Peyer's patch (tissue), 4 donors: ENCODE data around the gene SWAP70.

Source experiments
- POLR2A ChIP-seq, 2 donors: fragments of 450-650 bp; IDR thresholded peaks; one replicate each; pipeline ENCODE4 v1.5.1; 2017; ENCODE audit warnings: antibody characterized with exemption in 2 of 2, mild to moderate bottlenecking in 2 of 2, moderate library complexity in 2 of 2
- TF ChIP-seq, protein P1 (sequence below), 6 experiments: fragments of 450-650 bp in 4 of 6; fragments of 200-600 bp in 2 of 6; sonication (generic) in 1 of 6; IDR thresholded peaks; one replicate each; pipeline ENCODE4 v1.5.1; 2017 to 2019; ENCODE audit warnings: antibody characterized with exemption in 6 of 6, mild to moderate bottlenecking in 3 of 6, moderate library complexity in 1 of 6

DNA sequence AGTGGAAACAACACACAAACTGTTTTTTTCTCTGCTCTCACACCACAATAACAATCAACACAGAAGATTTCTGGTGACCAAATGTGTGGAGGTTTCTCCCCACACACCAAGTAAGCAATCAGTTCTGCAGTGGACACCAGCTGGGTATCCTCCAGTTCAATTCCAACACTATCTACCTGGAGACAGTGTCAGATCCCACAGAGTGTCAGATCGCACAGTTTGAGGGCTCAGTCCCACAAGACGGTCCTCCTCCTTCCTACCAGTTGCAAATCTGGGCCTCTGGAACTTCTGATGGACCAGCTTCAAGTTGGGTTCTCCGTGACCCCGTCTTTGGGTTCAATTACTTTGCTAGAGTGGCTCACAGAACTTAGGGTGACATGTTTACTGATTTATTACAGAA lies 9.0 kb downstream of the SWAP70 start:
- TF ChIP-seq, protein P1, sequence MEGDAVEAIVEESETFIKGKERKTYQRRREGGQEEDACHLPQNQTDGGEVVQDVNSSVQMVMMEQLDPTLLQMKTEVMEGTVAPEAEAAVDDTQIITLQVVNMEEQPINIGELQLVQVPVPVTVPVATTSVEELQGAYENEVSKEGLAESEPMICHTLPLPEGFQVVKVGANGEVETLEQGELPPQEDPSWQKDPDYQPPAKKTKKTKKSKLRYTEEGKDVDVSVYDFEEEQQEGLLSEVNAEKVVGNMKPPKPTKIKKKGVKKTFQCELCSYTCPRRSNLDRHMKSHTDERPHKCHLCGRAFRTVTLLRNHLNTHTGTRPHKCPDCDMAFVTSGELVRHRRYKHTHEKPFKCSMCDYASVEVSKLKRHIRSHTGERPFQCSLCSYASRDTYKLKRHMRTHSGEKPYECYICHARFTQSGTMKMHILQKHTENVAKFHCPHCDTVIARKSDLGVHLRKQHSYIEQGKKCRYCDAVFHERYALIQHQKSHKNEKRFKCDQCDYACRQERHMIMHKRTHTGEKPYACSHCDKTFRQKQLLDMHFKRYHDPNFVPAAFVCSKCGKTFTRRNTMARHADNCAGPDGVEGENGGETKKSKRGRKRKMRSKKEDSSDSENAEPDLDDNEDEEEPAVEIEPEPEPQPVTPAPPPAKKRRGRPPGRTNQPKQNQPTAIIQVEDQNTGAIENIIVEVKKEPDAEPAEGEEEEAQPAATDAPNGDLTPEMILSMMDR (IDR thresholded peaks at IDR 0.05) = no peak
- TF ChIP-seq POLR2A (IDR thresholded peaks at IDR 0.05) = no peak
